ENCODE measurements around the gene ANTXR1. TPM values are rescaled to one million over a fixed set of nuclear protein-coding genes. Genes with fewer than 3 reads are reported as not detected.

Gene ANTXR1
- total RNA-seq, 1 experiment from 2014 or later: 33.1 TPM

DNA sequence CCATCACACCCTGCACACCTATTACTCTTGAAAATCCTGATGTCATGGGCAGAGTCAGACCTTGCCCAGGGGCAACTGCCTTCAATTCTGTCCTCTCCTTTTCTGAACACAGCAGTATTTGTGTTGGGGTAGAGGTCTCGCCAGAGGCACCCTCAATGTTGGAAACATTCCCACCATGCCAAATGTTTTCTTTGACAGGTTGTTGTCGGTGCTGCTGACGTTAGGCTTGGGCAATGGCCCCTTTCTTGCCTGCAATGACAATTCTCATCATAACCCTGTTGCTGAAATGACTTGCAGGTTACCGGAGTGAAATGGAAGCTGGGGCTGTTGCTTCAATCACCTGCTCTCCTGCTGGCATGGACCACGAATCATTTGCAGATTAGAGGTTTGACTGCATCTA, 20.6 kb upstream of the ANTXR1 start:
- Mint-ChIP-seq H3K36me3 (ENCODE audit: insufficient read depth, unreplicated experiment) (no peaks in the 10 kb centered on the region), H3K4me1 (ENCODE audit: insufficient read depth, unreplicated experiment) (no peaks in the 10 kb centered on the region), H3K4me3 (ENCODE audit: unreplicated experiment) (no peak overlapping the region), H3K9me3 (ENCODE audit: unreplicated experiment) (no peaks in the 10 kb centered on the region), H3K27me3 (ENCODE audit: insufficient read depth, unreplicated experiment) (peaks cover 10% of the 10 kb centered on the region), H3K27ac (ENCODE audit: low read depth, unreplicated experiment) (no peak overlapping the region)
- BruUV-seq (replicated peaks): no TSS peak
- ChIA-PET CTCF (no interaction called here), POLR2A (no interaction called here)
- no peak for DNase-seq (ENCODE audit: unreplicated experiment)
- TF ChIP-seq, protein P1, sequence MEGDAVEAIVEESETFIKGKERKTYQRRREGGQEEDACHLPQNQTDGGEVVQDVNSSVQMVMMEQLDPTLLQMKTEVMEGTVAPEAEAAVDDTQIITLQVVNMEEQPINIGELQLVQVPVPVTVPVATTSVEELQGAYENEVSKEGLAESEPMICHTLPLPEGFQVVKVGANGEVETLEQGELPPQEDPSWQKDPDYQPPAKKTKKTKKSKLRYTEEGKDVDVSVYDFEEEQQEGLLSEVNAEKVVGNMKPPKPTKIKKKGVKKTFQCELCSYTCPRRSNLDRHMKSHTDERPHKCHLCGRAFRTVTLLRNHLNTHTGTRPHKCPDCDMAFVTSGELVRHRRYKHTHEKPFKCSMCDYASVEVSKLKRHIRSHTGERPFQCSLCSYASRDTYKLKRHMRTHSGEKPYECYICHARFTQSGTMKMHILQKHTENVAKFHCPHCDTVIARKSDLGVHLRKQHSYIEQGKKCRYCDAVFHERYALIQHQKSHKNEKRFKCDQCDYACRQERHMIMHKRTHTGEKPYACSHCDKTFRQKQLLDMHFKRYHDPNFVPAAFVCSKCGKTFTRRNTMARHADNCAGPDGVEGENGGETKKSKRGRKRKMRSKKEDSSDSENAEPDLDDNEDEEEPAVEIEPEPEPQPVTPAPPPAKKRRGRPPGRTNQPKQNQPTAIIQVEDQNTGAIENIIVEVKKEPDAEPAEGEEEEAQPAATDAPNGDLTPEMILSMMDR (IDR thresholded peaks at IDR 0.05; ENCODE audit: unreplicated experiment): no peak
- intact Hi-C loops (cut with micrococcal nuclease): no loop called here

- TF ChIP-seq, protein P1 (IDR thresholded peaks at IDR 0.05; ENCODE audit: unreplicated experiment): no peak
- ChIA-PET POLR2A (no interaction called here), CTCF (interaction anchor here (0.7 kb wide), 1 partner anchor 314 kb away, joined by 4 read pairs; no protein-coding TSS in a partner anchor)
- Mint-ChIP-seq H3K36me3 (ENCODE audit: insufficient read depth, unreplicated experiment) (no peaks in the 10 kb centered on the region), H3K27me3 (ENCODE audit: insufficient read depth, unreplicated experiment) (peaks cover 10% of the 10 kb centered on the region), H3K4me1 (ENCODE audit: insufficient read depth, unreplicated experiment) (no peaks in the 10 kb centered on the region), H3K9me3 (ENCODE audit: unreplicated experiment) (no peaks in the 10 kb centered on the region), H3K27ac (ENCODE audit: low read depth, unreplicated experiment) (no peak overlapping the region), H3K4me3 (ENCODE audit: unreplicated experiment) (no peak overlapping the region)
- intact Hi-C loops (cut with micrococcal nuclease): no loop called here
- BruUV-seq (replicated peaks): no TSS peak
- no peak for DNase-seq (ENCODE audit: unreplicated experiment)
Measured at GRCh38 chr2:68992933-68993332, 20.0 kb upstream of the ANTXR1 start.

GRCh38 chr2:68993660-68994059, 19.3 kb upstream of the ANTXR1 start:
- POLR2A ChIA-PET: no interaction called here
- intact Hi-C loops (cut with micrococcal nuclease): no loop called here

GRCh38 chr2:68994864-68995263, 18.1 kb upstream of the ANTXR1 start:
- BruUV-seq (replicated peaks): no TSS peak
- CTCF ChIA-PET: interaction anchor here (0.5 to 1.3 kb wide), 3 partner anchors 17 to 87 kb away, joined by 3 to 4 read pairs (median 3); partner anchors contain the start of gene ANTXR1
- H3K9me3 Mint-ChIP-seq (ENCODE audit: unreplicated experiment): no peaks in the 10 kb centered on the region
- peak; percentile 75 for DNase-seq (ENCODE audit: unreplicated experiment)
- intact Hi-C loops (cut with micrococcal nuclease): no loop called here
- H3K4me3 Mint-ChIP-seq (ENCODE audit: unreplicated experiment): no peak overlapping the region
- no peaks in the 10 kb centered on the region for H3K36me3 Mint-ChIP-seq (ENCODE audit: insufficient read depth, unreplicated experiment)
- H3K4me1 Mint-ChIP-seq (ENCODE audit: insufficient read depth, unreplicated experiment): no peaks in the 10 kb centered on the region
- H3K27ac Mint-ChIP-seq (ENCODE audit: low read depth, unreplicated experiment): no peak overlapping the region
- POLR2A ChIA-PET: interaction anchor here (0.5 to 0.7 kb wide), 2 partner anchors 127 to 168 kb away, joined by 3 read pairs; no protein-coding TSS in a partner anchor
- peaks cover 17% of the 10 kb centered on the region for H3K27me3 Mint-ChIP-seq (ENCODE audit: insufficient read depth, unreplicated experiment)
- TF ChIP-seq, protein P1 (IDR thresholded peaks at IDR 0.05; ENCODE audit: unreplicated experiment): no peak

More at GRCh38 chr2:68993660-68994059, 19.3 kb upstream of the ANTXR1 start:
- Mint-ChIP-seq H3K36me3 (ENCODE audit: insufficient read depth, unreplicated experiment) (no peaks in the 10 kb centered on the region), H3K9me3 (ENCODE audit: unreplicated experiment) (no peaks in the 10 kb centered on the region), H3K4me1 (ENCODE audit: insufficient read depth, unreplicated experiment) (no peaks in the 10 kb centered on the region), H3K4me3 (ENCODE audit: unreplicated experiment) (no peak overlapping the region), H3K27me3 (ENCODE audit: insufficient read depth, unreplicated experiment) (peaks cover 13% of the 10 kb centered on the region), H3K27ac (ENCODE audit: low read depth, unreplicated experiment) (no peak overlapping the region)
- TF ChIP-seq, protein P1 (IDR thresholded peaks at IDR 0.05; ENCODE audit: unreplicated experiment): no peak
- CTCF ChIA-PET: interaction anchor here (0.7 to 1.3 kb wide), 3 partner anchors 19 to 313 kb away, joined by 3 to 4 read pairs (median 3); partner anchors contain the start of gene ANTXR1
- no peak for DNase-seq (ENCODE audit: unreplicated experiment)
- no TSS peak for BruUV-seq (replicated peaks)
